ENCODE measurements around the gene CDHR2. TPM values are rescaled to one million over a fixed set of nuclear protein-coding genes. Genes with fewer than 3 reads are reported as not detected.

Gene CDHR2
- total and polyA plus RNA-seq, 2 donors from 2014 or later, result 4.2 to 8.0 TPM

- peak in 3 of 5 donors; percentile 27 to 68 (median 63) for DNase-seq
- peaks cover 2 to 30% (median 13%) of the 10 kb centered on the region in 3 donors for H3K4me1 ChIP-seq (ENCODE audit: control insufficient read depth in 2 of 3, insufficient read depth in 2 of 3, low read depth in 1 of 3, low read length in 3 of 3)
- H3K4me3 ChIP-seq (ENCODE audit: low read length in 3 of 3), result peak overlapping the region; percentile 48 to 99 (median 79)
These were observed 14.0 kb upstream of the CDHR2 start for GRCh38 chr5:176535101-176535663.

DNA sequence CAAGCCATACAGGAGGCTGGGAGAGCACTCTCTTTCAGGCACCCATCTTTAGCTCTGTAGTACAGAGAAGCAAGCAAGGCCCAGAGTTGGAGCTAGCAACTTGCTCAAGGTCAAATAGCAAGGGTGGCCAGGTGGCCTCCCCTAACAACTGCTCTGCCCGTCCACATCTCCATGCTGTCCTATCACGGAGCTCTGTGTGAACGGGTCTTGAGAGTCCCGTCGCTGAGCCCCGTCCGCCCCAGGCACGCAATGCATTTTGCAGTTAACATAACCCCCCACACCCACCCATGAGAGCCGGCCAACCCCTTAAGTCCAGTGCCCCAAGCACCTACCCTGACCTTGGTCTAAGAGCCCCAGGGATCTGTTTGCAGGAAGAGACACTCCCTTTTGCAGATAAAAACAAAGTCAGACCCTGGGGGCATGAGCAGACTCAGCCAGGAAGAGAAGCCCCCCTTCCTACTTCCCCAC is 13.4 kb upstream of the CDHR2 start:
- Histone ChIP-seq H3K9ac (ENCODE audit: low read length in 3 of 3) (peak overlapping the region; percentile 46 to 91 (median 79)), H3K9me3 (ENCODE audit: control insufficient read depth in 2 of 3, insufficient read depth in 1 of 3, low read length in 3 of 3) (no peaks in the 10 kb centered on the region), H3K27me3 (ENCODE audit: control insufficient read depth, insufficient read depth, low read length) (no peaks in the 10 kb centered on the region), H3K4me3 (ENCODE audit: low read length in 3 of 3) (peak overlapping the region; percentile 48 to 99 (median 79)), H3K4me1 (ENCODE audit: control insufficient read depth in 2 of 3, insufficient read depth in 2 of 3, low read depth in 1 of 3, low read length in 3 of 3) (peaks cover 2 to 30% (median 13%) of the 10 kb centered on the region in 3 donors), H3K36me3 (ENCODE audit: control insufficient read depth in 2 of 3, insufficient read depth in 3 of 3, low read length in 3 of 3) (peaks cover 0 to 9% (median 5%) of the 10 kb centered on the region in 3 donors), H3K27ac (ENCODE audit: low read depth in 2 of 2, low read length in 2 of 2) (peak overlapping the region; percentile 96 to 98)
- intact Hi-C loops (cut with DNase I), result no loop called here
- no peak for FAIRE-seq
- peak in 3 of 5 donors; percentile 33 to 78 (median 42) for DNase-seq
- no peak for TF ChIP-seq CTCF (IDR thresholded peaks at IDR 0.05; ENCODE audit: borderline replicate concordance, extremely low read depth, insufficient read depth)

More at GRCh38 chr5:176535101-176535663, 14.0 kb upstream of the CDHR2 start:
- no peak for FAIRE-seq
- Histone ChIP-seq H3K27me3 (ENCODE audit: control insufficient read depth, insufficient read depth, low read length) (no peaks in the 10 kb centered on the region), H3K9me3 (ENCODE audit: control insufficient read depth in 2 of 3, insufficient read depth in 1 of 3, low read length in 3 of 3) (no peaks in the 10 kb centered on the region), H3K27ac (ENCODE audit: low read depth in 2 of 2, low read length in 2 of 2) (peak overlapping the region; percentile 96 to 98), H3K36me3 (ENCODE audit: control insufficient read depth in 2 of 3, insufficient read depth in 3 of 3, low read length in 3 of 3) (peaks cover 0 to 9% (median 5%) of the 10 kb centered on the region in 3 donors), H3K9ac (ENCODE audit: low read length in 3 of 3) (peak overlapping the region; percentile 46 to 91 (median 79))
- TF ChIP-seq CTCF (IDR thresholded peaks at IDR 0.05; ENCODE audit: borderline replicate concordance, extremely low read depth, insufficient read depth), result no peak
- intact Hi-C loops (cut with DNase I), result no loop called here

DNA sequence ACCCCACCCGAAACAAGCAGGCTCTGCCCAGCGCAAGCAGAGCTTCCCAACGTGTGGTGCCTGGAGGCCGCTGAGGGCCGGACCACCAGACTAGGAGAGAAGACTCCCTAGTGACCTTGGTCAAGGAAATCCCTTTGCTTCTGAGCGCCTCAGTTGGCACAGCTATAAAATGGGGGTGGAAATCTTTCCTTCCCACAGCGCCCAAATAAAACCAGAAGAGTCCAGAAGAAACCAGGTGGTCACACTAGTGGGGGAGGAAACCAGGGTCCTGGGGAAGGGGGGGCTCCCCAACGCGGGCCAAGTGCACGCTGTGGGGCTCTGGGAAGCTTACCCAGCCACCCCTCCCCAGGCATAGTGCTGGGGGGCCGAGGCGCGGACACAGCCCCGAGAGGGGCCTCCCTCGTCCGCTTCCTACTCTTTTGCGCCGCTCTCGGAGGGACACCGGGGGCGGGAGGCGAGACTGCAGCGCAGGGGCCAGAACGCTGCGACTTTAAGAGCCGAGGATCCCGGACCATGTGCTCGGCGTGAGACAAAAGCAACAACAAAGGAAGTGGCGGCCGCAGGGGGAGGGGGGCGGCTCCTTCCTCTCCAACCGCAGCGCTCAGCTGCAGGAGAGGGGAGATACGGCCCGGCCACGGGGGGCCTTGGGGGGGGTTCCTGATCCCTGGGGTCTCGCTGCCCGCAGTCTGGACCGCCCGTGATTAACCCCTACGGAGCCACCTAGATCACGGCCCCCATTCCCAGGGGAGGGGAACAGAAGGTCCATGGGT is 12.8 kb upstream of the CDHR2 start:
- no peak for TF ChIP-seq CTCF (IDR thresholded peaks at IDR 0.05; ENCODE audit: borderline replicate concordance, extremely low read depth, insufficient read depth)
- FAIRE-seq, result no peak
- Histone ChIP-seq H3K4me1 (ENCODE audit: control insufficient read depth in 2 of 3, insufficient read depth in 2 of 3, low read depth in 1 of 3, low read length in 3 of 3) (peaks cover 2 to 30% (median 13%) of the 10 kb centered on the region in 3 donors), H3K9ac (ENCODE audit: low read length in 3 of 3) (peak overlapping the region; percentile 46 to 91 (median 83)), H3K27me3 (ENCODE audit: control insufficient read depth, insufficient read depth, low read length) (no peaks in the 10 kb centered on the region), H3K27ac (ENCODE audit: low read depth in 2 of 2, low read length in 2 of 2) (peak overlapping the region; percentile 96 to 98), H3K36me3 (ENCODE audit: control insufficient read depth in 2 of 3, insufficient read depth in 3 of 3, low read length in 3 of 3) (peaks cover 0 to 4% (median 2%) of the 10 kb centered on the region in 3 donors), H3K9me3 (ENCODE audit: control insufficient read depth in 2 of 3, insufficient read depth in 1 of 3, low read length in 3 of 3) (no peaks in the 10 kb centered on the region), H3K4me3 (ENCODE audit: low read length in 3 of 3) (peak overlapping the region; percentile 48 to 99 (median 79))
- intact Hi-C loops (cut with DNase I), result no loop called here
- DNase-seq, result peak; percentile 83 to 95 (median 92)
